ENCODE measurements around the gene LAMTOR4.
A peak's percentile ranks its signal among the peaks of the same experiment; 100 is the strongest.

The LAMTOR4 gene

GRCh38 chr7:100148559-100149328 lies at the start of gene LAMTOR4:
Gene LAMTOR4 (plus strand): TSS chr7:100148918. CDS start chr7:100148973, 55 bp downstream.
- peak; percentile 99 for DNase-seq

- DNase-seq: no peak
These were observed 49.3 kb upstream of the LAMTOR4 start for GRCh38 chr7:100099452-100099851.

GRCh38 chr7:100100420-100101015 lies 48.2 kb upstream of the LAMTOR4 start:
- DNase-seq: peak; percentile 85

- DNase-seq: peak; percentile 98
These were observed 47.5 kb upstream of the LAMTOR4 start, which contains the start of the genes AP4M1 and MCM7 for GRCh38 chr7:100101016-100101862. Gene AP4M1 (plus strand): TSS chr7:100101643. CDS start chr7:100101715, 72 bp downstream. Gene MCM7 (minus strand): TSS chr7:100101397. CDS start chr7:100101294, 103 bp downstream.

GRCh38 chr7:100102950-100103840 lies 45.5 kb upstream of the LAMTOR4 start:
- no peak for DNase-seq

- no peak for DNase-seq
These were observed 43.2 kb upstream of the LAMTOR4 start for GRCh38 chr7:100105534-100105933.

GRCh38 chr7:100106633-100107032 lies 42.1 kb upstream of the LAMTOR4 start:
- no peak for DNase-seq

- DNase-seq: no peak
These were observed 41.5 kb upstream of the LAMTOR4 start for GRCh38 chr7:100107125-100107737.

- DNase-seq: no peak
These were observed 40.8 kb upstream of the LAMTOR4 start for GRCh38 chr7:100107890-100108289.

- DNase-seq: no peak
These were observed 39.1 kb upstream of the LAMTOR4 start for GRCh38 chr7:100109521-100110163.

GRCh38 chr7:100111156-100111555 lies 37.6 kb upstream of the LAMTOR4 start:
- DNase-seq: no peak

GRCh38 chr7:100111914-100112313 lies 36.8 kb upstream of the LAMTOR4 start:
- DNase-seq: no peak

- no peak for DNase-seq
These were observed 33.7 kb upstream of the LAMTOR4 start for GRCh38 chr7:100115026-100115425.

- DNase-seq: no peak
These were observed 30.2 kb upstream of the LAMTOR4 start for GRCh38 chr7:100118388-100119071.

GRCh38 chr7:100119072-100119969 lies 29.4 kb upstream of the LAMTOR4 start, which contains the start of the genes CNPY4 and TAF6:
Gene CNPY4 (plus strand): TSS chr7:100119634. CDS start chr7:100119745, 111 bp downstream.
Gene TAF6 (minus strand): TSS chr7:100119358. CDS start chr7:100114209, 5,149 bp downstream.
- DNase-seq: peak; percentile 96

GRCh38 chr7:100119970-100120732 lies 28.6 kb upstream of the LAMTOR4 start:
- DNase-seq: peak; percentile 75

- no peak for DNase-seq
These were observed 28.0 kb upstream of the LAMTOR4 start for GRCh38 chr7:100120733-100121036.

- DNase-seq: no peak
These were observed 26.7 kb upstream of the LAMTOR4 start for GRCh38 chr7:100122067-100122466.

- no peak for DNase-seq
These were observed 26.1 kb upstream of the LAMTOR4 start for GRCh38 chr7:100122568-100122967.
